ENCODE results near the gene APC2. TPM values are rescaled to one million over a fixed set of nuclear protein-coding genes. Genes with fewer than 3 reads are reported as not detected.
A peak's percentile ranks its signal among the peaks of the same experiment; 100 is the strongest.

APC2 gene
- total RNA-seq (2014; rRNA removed; shearing (Covaris generic)): 0.53 and 0.63 TPM in 2 replicates
- polyA plus RNA-seq (2015; cell fraction: cytosol; rRNA removed): 0.03 and 0.06 TPM in 2 replicates
- 0.36 and 0.69 TPM in 2 replicates for polyA plus RNA-seq (2015; cell fraction: nucleus; rRNA removed)

DNA sequence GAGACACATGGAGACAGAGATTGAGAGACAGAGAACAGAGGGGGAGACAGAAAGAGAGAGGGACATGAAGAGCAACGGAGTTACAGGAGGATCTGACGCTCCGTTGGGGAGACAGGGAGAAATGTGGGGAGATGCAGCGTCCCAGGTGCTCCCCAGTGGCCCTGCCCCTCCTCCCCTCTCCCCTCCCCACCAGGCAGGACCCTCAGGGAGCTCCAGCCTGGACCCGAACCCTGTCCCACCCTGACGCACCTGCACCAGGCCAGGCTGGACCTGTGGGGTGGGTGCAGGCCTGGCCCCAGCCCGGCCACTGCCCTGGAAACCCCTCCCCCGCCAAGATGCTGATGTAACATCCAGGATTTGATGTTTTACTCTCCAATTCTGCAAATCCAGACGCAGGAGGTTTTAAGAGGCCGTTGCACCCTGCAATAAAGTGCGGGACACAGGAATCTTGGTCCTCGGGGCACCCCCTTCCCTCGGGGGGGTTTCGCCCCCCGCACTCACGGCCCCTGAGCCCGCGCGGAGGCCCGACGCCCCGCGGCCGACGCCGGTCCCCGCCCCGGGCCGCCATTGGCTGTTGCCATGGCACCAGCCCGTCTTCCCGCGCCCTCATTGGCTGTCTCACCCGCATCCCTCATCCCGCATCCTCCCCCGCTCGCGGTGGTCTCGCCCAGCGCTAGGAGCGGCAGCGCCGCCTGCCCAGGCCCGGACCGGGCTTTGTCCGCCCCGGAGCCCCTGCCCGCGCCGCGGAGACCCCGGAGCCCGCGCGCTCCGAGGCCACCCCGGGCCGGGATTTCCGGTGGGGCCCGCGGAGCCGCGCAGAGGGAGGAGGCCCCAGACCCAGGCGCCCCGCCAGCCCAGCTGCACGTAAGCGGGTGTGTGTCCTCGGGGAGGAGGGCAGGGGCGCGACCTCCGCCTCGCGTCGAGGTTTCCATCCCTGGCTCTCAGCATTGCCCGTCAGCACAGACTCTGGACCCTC is at the start of gene APC2:
Gene APC2 (plus strand): TSS at position 655 of the 976 bp plus-strand sequence. CDS start 2,881 bp downstream, outside the sequence.
- DNase-seq (ENCODE audit: low read depth): no peak

- peak; percentile 32 for DNase-seq (ENCODE audit: low read depth)
These were observed 49.4 kb upstream of the APC2 start for GRCh38 chr19:1400281-1401137.

- no peak for DNase-seq (ENCODE audit: low read depth)
These were observed 48.6 kb upstream of the APC2 start, which contains the start of gene GAMT for GRCh38 chr19:1401138-1401888. Gene GAMT, minus strand, starts transcription at chr19:1401542. Its CDS starts 66 bp downstream, at chr19:1401476.

- no peak for DNase-seq (ENCODE audit: low read depth)
These were observed 48.1 kb upstream of the APC2 start for GRCh38 chr19:1401889-1402217.

- DNase-seq (ENCODE audit: low read depth): no peak
These were observed 47.4 kb upstream of the APC2 start for GRCh38 chr19:1402411-1403070.

DNA sequence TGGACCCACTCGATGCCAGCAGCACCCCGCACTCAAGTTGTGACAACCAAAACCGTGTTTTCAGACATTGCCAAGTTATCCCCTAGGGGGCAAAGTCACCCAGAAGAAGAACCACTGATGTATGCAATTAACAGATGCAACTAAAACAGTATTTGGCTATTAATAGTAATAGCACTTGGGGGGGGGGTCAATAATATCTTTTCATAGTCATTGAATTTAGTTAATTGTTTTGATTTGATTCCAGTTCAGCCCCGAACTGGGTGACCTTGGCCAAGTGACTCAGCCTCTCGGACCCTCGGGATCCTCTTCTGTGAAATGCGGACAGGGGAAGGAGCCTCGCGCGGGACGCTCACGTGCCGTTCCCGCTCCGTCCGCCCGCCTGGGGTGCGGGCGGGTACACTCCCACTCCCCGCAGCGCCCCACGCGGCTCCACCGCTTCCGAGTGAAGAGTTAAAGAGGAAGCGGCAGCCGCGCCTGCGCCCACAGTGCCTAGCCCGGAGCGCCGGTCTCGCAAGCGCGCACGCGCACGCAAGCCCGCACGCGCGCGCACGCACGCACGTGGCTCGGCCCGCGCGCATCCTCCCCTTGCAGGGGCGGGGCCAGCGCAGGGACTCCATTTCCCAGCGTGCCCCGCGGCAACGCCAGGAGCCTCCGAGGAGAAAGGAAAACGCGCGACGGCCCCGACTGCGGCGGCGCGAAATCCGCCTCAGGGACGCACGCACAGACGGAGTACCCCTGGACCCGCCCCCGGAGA is 43.0 kb upstream of the APC2 start:
- DNase-seq (ENCODE audit: low read depth): peak; percentile 97

- no peak for DNase-seq (ENCODE audit: low read depth)
These were observed 42.2 kb upstream of the APC2 start, which contains the start of gene DAZAP1 for GRCh38 chr19:1407528-1408299. Gene DAZAP1, plus strand, starts transcription at chr19:1407586. Its CDS starts 188 bp downstream, at chr19:1407774.

GRCh38 chr19:1408300-1409203 is 41.4 kb upstream of the APC2 start:
- DNase-seq (ENCODE audit: low read depth): no peak

- no peak for DNase-seq (ENCODE audit: low read depth)
These were observed 40.5 kb upstream of the APC2 start for GRCh38 chr19:1409204-1410005.

DNA sequence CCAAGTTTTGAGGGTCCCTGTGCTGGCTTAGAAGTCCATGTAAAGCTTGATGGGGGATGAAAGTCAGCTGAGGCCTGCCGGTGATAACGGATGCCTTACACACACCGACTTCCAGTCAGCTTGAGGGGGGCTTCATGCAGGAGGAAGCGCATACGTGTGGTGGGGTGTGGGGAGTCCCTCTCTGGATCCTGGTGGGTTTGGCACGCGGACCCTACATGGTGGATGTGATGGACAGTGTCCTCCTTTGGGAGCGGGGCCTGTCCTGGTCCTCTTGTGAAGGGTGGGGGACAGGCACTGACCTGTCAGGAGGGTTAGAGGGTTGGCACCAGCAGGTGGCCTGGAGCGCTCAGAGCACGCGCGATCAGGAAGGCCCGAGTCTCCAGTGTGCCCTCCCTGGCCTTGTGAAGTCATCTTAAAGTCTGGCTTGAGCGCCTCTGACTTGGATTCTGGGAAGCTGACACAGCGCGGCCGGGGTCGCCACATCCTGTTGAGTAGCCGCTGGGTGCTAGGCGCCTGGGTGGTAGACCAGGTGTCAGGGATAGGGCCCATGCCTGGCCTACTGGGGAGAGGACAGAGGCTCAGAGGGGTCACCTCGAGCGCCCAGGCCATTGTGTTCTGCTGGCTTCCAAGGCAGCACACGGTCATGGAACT is 39.7 kb upstream of the APC2 start:
- DNase-seq (ENCODE audit: low read depth): no peak

DNA sequence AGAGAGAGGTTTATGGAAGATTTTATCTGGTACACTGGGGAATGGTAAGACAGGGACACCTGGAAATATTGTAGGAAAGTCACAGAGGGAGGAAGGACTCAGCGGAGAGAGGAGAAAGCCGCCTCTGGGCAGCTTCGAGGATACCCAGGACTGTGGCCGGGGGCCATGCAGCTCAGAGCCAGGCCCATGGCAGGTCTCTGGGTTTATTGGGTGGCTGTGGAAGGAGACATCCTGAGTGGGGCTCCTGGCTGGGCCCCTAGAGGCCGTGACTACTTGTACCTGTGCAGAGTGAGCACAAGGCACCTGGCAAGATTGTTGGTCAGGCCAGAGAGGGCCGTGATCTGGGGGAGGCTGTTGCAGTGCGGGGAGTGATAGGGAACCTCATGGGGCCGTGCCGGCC is 39.1 kb upstream of the APC2 start:
- DNase-seq (ENCODE audit: low read depth): no peak

GRCh38 chr19:1411255-1412191 is 38.4 kb upstream of the APC2 start:
- DNase-seq (ENCODE audit: low read depth): no peak

- DNase-seq (ENCODE audit: low read depth): no peak
These were observed 37.5 kb upstream of the APC2 start for GRCh38 chr19:1412323-1412923.

GRCh38 chr19:1412995-1413800 is 36.7 kb upstream of the APC2 start:
- DNase-seq (ENCODE audit: low read depth): no peak

All from HT1080 (cell line).